Adrenal gland (tissue), 19 donors: ENCODE data around the gene P2RY1. TPM values are rescaled to one million over a fixed set of nuclear protein-coding genes. Genes with fewer than 3 reads are reported as not detected.

ENCODE experiments used
- DNase-seq, 7 donors: peaks; one replicate each; pipeline ENCODE4 v3.0.0-alpha.2; 2019 to 2020
- H3K27ac ChIP-seq, 5 donors: fragments of 200-600 bp; sonication (generic) in 4 of 5; 1 replicate in 3 of 5; 2 replicates in 2 of 5; pipeline versions ENCODE4 v1.5.1 to v1.8.0; 2016 to 2020; ENCODE audit warnings: mild to moderate bottlenecking in 1 of 5
- H3K27me3 ChIP-seq: fragments of 200-600 bp; 2 replicates; pipeline ENCODE4 v1.8.0; 2021
- H3K36me3 ChIP-seq, 2 donors: fragments of 200-600 bp; replicated peaks in 1 of 2; 1 replicate in 1 of 2; 2 replicates in 1 of 2; pipeline versions ENCODE4 v1.5.1 to v1.8.0; 2018 to 2022
- H3K4me1 ChIP-seq, 2 donors: fragments of 200-600 bp; replicated peaks in 1 of 2; 1 replicate in 1 of 2; 2 replicates in 1 of 2; pipeline versions ENCODE4 v1.5.1 to v1.8.0; 2018 to 2021
- H3K4me3 ChIP-seq, 4 donors: fragments of 200-600 bp; sonication (generic) in 3 of 4; one replicate each; pipeline ENCODE4 v1.5.1; 2016 to 2018
- H3K9me3 ChIP-seq, 3 donors: fragments of 200-600 bp; sonication (generic) in 1 of 3; replicated peaks in 1 of 3; 1 replicate in 2 of 3; 2 replicates in 1 of 3; pipeline versions ENCODE4 v1.5.1 to v1.8.0; 2016 to 2021
- POLR2A ChIP-seq, 2 donors: fragments of 450-650 bp; IDR thresholded peaks; one replicate each; pipeline ENCODE4 v1.6.1; 2017; ENCODE audit warnings: antibody characterized with exemption in 2 of 2, mild to moderate bottlenecking in 2 of 2, moderate library complexity in 1 of 2
- WGBS, 4 donors: extraction: QIAGEN DNeasy Blood & Tissue Kit in 2 of 4; methylation state at CpG; one replicate each; pipeline versions ENCODE4 v1.1.5 to v1.1.7; 2013 to 2017; 5-methylcytosine and 5-hydroxymethylcytosine counted together
- intact Hi-C, 2 donors: fragments of 100-400 bp; cut with DNase I; formaldehyde crosslinking; loops; one replicate each; pipeline versions ENCODE4 v1.14.1 to v1.15.0; 2022 to 2023
- long read RNA-seq, 10 donors: library from polyadenylated mRNA in 3 of 10; unstranded in 2 of 10; stranded (forward) in 1 of 10; transcript quantifications; one replicate each; pipeline ENCODE4 v2.0.0 and lab custom pipeline, GENCODE V29; 2021 to 2026
- polyA plus RNA-seq, 3 donors: library from polyadenylated mRNA; stranded (reverse); fragments of 200-250 nt in 2 of 3; fragments of 350-450 nt in 1 of 3; fragmentation: Illumina TruSeq in 1 of 3; extraction: RNeasy Lipid Tissue Mini Kit (QIAGEN cat#74804) in 1 of 3; gene quantifications; one replicate each; pipeline ENCODE4 v1.2.3, GENCODE V29; 2013 to 2014
- total RNA-seq, 9 donors: library from RNA; depleted of rRNA in 4 of 9; stranded (reverse); fragments of >200 nt in 4 of 9; fragments of 120-200 nt in 1 of 9; fragmentation: NEBNext Ultra II Directional in 1 of 9; extraction: Animal tissue kit (Norgen Biotek cat#: 25700) in 1 of 9; gene quantifications; one replicate each; pipeline versions ENCODE4 v1.1.0 to v1.2.4, GENCODE V29; 2013 to 2023
- TF ChIP-seq, protein P1 (sequence below), 6 experiments: fragments of 450-650 bp in 4 of 6; fragments of 200-600 bp in 2 of 6; sonication (generic) in 1 of 6; IDR thresholded peaks; 1 replicate in 5 of 6; 2 replicates in 1 of 6; pipeline versions ENCODE4 v1.5.1 to v1.8.0; 2016 to 2021; ENCODE audit warnings: antibody characterized with exemption in 6 of 6, mild to moderate bottlenecking in 2 of 6, moderate library complexity in 1 of 6
- donor health status: healthy with polysubstance abuse.
- donor health status: Bipolar disorder and iron deficiency.
- donor health status: DM: yes; HTN: yes; CAD: no.
- donor health status: DM: no; HTN: no; CAD: no.
- donor health status: DM: no; HTN: no; CAD: no.
- donor health status: DM: yes; HTN: yes; CAD: no.

Gene P2RY1, protein sequence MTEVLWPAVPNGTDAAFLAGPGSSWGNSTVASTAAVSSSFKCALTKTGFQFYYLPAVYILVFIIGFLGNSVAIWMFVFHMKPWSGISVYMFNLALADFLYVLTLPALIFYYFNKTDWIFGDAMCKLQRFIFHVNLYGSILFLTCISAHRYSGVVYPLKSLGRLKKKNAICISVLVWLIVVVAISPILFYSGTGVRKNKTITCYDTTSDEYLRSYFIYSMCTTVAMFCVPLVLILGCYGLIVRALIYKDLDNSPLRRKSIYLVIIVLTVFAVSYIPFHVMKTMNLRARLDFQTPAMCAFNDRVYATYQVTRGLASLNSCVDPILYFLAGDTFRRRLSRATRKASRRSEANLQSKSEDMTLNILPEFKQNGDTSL
- total RNA-seq (1 to 10 TPM; 3.0 to 7.6 (median 4.9) TPM), polyA plus RNA-seq (1 to 10 TPM in 2 of 3 donors, under 1 TPM in 1; 0.57 to 1.5 (median 1.4) TPM)
- long read RNA-seq, donor 1, full-length matches to known transcripts: 3 of 3 reads
- long read RNA-seq, donor 1, partial matches to known transcripts: 0 of 3 reads
- long read RNA-seq, donor 1, other reads (novel, unspliced or antisense): 0 of 3 reads
- long read RNA-seq, donor 2, full-length matches to known transcripts: 2 of 2 reads
- long read RNA-seq, donor 2, partial matches to known transcripts: 0 of 2 reads
- long read RNA-seq, donor 2, other reads (novel, unspliced or antisense): 0 of 2 reads
- long read RNA-seq, donor 3, full-length matches to known transcripts: 2 of 2 reads
- long read RNA-seq, donor 3, partial matches to known transcripts: 0 of 2 reads
- long read RNA-seq, donor 3, other reads (novel, unspliced or antisense): 0 of 2 reads
- long read RNA-seq, donor 4, full-length matches to known transcripts: 4 of 4 reads
- long read RNA-seq, donor 4, partial matches to known transcripts: 0 of 4 reads
- long read RNA-seq, donor 4, other reads (novel, unspliced or antisense): 0 of 4 reads
- long read RNA-seq, donor 5: 0 reads
- long read RNA-seq, donor 6, full-length matches to known transcripts: 2 of 2 reads
- long read RNA-seq, donor 6, partial matches to known transcripts: 0 of 2 reads
- long read RNA-seq, donor 6, other reads (novel, unspliced or antisense): 0 of 2 reads
- long read RNA-seq, donor 7, full-length matches to known transcripts: 3 of 3 reads
- long read RNA-seq, donor 7, partial matches to known transcripts: 0 of 3 reads
- long read RNA-seq, donor 7, other reads (novel, unspliced or antisense): 0 of 3 reads
- long read RNA-seq, donor 8, full-length matches to known transcripts: 1 of 1 reads
- long read RNA-seq, donor 8, partial matches to known transcripts: 0 of 1 reads
- long read RNA-seq, donor 8, other reads (novel, unspliced or antisense): 0 of 1 reads
- long read RNA-seq, donor 9, full-length matches to known transcripts: 3 of 3 reads
- long read RNA-seq, donor 9, partial matches to known transcripts: 0 of 3 reads
- long read RNA-seq, donor 9, other reads (novel, unspliced or antisense): 0 of 3 reads
- long read RNA-seq, donor 10, full-length matches to known transcripts: 2 of 2 reads
- long read RNA-seq, donor 10, partial matches to known transcripts: 0 of 2 reads
- long read RNA-seq, donor 10, other reads (novel, unspliced or antisense): 0 of 2 reads

DNA sequence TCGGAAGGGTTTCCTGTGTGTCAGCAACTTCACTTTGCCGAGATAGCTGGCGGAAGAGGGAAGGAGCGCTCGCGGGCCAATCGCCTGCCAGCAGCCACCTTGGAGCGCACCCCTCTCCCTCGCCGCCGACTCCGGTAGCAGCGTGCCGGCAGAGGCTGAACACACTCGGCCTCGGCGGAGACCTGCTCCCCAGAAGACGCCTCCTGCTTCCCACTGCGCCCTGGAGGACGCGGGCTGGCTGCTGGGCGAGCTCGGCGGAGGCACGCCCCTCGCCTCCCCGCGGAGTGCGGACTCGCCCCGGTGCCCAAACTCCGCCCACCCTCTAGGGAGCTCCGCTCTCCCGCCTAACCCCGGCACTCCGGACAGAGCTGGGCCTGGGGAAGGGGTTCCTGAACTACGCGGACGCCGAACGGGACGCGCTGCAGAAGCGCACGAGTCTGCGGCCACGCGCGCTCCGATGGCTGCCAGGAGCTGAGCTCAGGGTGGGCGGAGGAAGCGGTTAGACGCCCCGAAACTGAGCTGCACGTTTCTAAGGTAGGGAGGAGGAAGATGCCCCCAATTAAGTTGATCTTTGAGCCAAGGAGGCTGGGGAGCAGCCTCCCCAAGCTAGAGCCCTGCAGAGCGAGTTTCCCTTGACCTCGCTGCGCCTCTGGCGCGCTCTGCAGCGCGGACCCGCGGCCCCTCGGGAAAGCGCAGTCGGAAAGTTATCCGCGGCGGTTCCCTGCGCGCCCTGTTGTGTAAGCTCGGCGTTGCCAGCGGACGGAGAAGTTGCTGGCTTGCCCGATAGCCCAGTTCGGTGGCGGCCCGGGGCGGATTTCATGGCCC, at the start of gene P2RY1:
TSS of gene P2RY1 (plus strand) at position 356 of the 825 bp plus-strand sequence. CDS start 652 bp downstream, outside the sequence.
- WGBS, 4 donors: 0 to 1% (median 0%) methylated on average over 21 to 81 of the region's 81 CpGs
- Histone ChIP-seq H3K27ac (peak within 1 kb of the TSS in 4 of 5 donors; percentile 39 to 87 (median 68)), H3K4me3 (peak within 1 kb of the TSS in 3 of 4 donors; percentile 30 to 73 (median 62)), H3K27me3 (peaks cover 6% of the 10 kb centered on the region), H3K4me1 (no peaks in the 10 kb centered on the region), H3K9me3 (no peaks in the 10 kb centered on the region), H3K36me3 (no peaks in the 10 kb centered on the region)
- TF ChIP-seq, protein P1, sequence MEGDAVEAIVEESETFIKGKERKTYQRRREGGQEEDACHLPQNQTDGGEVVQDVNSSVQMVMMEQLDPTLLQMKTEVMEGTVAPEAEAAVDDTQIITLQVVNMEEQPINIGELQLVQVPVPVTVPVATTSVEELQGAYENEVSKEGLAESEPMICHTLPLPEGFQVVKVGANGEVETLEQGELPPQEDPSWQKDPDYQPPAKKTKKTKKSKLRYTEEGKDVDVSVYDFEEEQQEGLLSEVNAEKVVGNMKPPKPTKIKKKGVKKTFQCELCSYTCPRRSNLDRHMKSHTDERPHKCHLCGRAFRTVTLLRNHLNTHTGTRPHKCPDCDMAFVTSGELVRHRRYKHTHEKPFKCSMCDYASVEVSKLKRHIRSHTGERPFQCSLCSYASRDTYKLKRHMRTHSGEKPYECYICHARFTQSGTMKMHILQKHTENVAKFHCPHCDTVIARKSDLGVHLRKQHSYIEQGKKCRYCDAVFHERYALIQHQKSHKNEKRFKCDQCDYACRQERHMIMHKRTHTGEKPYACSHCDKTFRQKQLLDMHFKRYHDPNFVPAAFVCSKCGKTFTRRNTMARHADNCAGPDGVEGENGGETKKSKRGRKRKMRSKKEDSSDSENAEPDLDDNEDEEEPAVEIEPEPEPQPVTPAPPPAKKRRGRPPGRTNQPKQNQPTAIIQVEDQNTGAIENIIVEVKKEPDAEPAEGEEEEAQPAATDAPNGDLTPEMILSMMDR (IDR thresholded peaks at IDR 0.05): peak in 1 of 6 experiments; percentile 10
- no peak for TF ChIP-seq POLR2A (IDR thresholded peaks at IDR 0.05)
- intact Hi-C loops: no loop called here
- DNase-seq: peak; percentile 41 to 64 (median 51)

DNA sequence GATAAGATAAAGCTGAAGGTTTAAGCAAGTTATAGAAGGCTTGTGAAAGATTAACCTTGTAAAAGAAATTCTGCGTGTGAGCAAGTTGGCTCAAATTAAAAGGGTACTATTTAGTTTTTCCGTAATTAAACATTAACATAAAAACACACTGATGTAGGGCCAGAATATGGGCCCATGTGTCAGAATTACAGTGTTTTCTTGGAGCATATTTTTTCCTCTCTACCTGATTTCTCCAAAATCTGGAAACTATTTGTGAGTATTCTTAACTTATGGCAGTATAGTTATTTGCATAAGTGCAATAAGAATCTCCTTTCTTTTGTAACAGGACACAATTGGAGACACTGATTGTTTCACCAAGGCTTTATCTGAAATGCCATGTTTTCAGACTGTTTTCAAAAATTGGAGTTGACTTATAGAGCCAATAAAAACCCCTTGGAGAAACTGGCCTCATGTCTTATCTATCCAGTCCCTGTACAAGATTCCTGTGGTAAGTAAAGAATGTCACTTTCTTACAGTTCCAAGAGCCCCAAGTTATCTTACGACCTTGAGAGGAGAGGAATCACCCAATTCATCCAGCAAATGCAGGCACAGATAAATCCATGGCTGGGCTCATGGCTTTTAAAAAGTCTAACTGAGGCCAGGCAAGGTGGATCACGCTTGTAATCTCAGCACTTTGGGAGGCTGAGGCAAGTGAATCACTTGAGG, 47.8 kb upstream of the P2RY1 start:
- H3K27me3 ChIP-seq: no peaks in the 10 kb centered on the region
- H3K36me3 ChIP-seq: no peaks in the 10 kb centered on the region
- TF ChIP-seq, protein P1 (IDR thresholded peaks at IDR 0.05): no peak
- no peak for TF ChIP-seq POLR2A (IDR thresholded peaks at IDR 0.05)
- H3K4me3 ChIP-seq: no peak overlapping the region
- 51 to 64% (median 59%) methylated on average over 4 of the region's 4 CpGs for WGBS, 4 donors
- intact Hi-C loops: no loop called here
- no peak overlapping the region for H3K27ac ChIP-seq
- no peaks in the 10 kb centered on the region for H3K4me1 ChIP-seq
- no peak for DNase-seq
- H3K9me3 ChIP-seq: no peaks in the 10 kb centered on the region

DNA sequence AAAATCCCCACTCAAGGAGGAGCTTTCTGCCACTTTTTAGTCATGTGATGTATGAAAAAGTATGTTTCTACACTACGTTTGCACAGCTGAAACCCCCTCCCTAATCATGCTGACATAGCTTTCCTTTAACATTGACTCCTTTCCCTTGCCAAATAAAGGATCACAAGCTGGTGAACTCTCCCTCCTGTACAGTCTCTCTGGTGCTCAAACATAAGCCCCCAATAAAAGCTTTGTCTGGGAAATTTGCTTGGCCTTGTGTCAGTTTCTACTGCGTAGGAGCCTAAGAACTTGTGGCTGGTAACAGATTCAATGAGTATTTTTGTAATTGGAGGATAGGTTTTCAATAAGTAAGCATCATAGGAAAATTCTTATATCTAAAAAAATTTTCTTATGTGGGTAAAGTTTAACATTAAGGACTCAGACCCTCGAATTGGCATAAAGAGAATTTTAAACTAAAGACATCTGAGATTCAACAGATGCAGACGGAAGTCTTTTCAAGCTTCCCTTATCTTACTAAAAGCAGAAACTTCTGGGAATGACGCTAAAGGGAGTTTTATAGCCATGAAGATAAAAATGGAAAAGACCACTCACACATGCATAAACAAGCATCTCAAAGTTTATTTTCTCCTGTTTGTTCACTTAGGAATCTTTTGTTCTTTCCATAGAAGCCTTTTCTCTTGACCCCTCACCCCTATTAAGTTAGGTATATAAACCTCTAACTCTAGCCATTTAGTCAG, 44.1 kb upstream of the P2RY1 start:
- WGBS, 4 donors: 65 to 72% (median 67%) methylated on average over 5 of the region's 5 CpGs
- no peaks in the 10 kb centered on the region for H3K36me3 ChIP-seq
- no peak for DNase-seq
- TF ChIP-seq, protein P1 (IDR thresholded peaks at IDR 0.05): no peak
- no peak for TF ChIP-seq POLR2A (IDR thresholded peaks at IDR 0.05)
- no peaks in the 10 kb centered on the region for H3K9me3 ChIP-seq
- intact Hi-C loops: no loop called here
- H3K4me3 ChIP-seq: no peak overlapping the region
- H3K27ac ChIP-seq: no peak overlapping the region
- H3K27me3 ChIP-seq: no peaks in the 10 kb centered on the region
- H3K4me1 ChIP-seq: no peaks in the 10 kb centered on the region
